Mucosa of descending colon (tissue), 3 donors: ENCODE results near the gene USP32. TPM values are rescaled to one million over a fixed set of nuclear protein-coding genes. Genes with fewer than 3 reads are reported as not detected.
"Not testable (repeated sequence)": the region's sequence is repeated elsewhere in the genome, so short reads cannot be mapped to it uniquely, and the experiment has no call there.

ENCODE experiments used
- ATAC-seq: fragments of 200-7000 bp; cut with Tn5 transposase; one replicate; pipeline ENCODE4 v1.9.1; 2020; ENCODE audit warnings: mild to moderate bottlenecking, moderate library complexity
- DNase-seq, 3 donors: peaks; one replicate each; pipeline ENCODE4 v3.0.0-alpha.2; 2020
- H3K36me3 ChIP-seq: fragments of 200-600 bp; one replicate; pipeline ENCODE4 v1.8.0; 2021; ENCODE audit warnings: low read depth, mild to moderate bottlenecking
- H3K4me1 ChIP-seq: fragments of 200-600 bp; one replicate; pipeline ENCODE4 v1.8.0; 2021; ENCODE audit warnings: low read depth, mild to moderate bottlenecking
- H3K4me3 ChIP-seq: fragments of 200-600 bp; one replicate; pipeline ENCODE4 v1.8.0; 2021; ENCODE audit warnings: mild to moderate bottlenecking
- H3K9me3 ChIP-seq: fragments of 200-600 bp; one replicate; pipeline ENCODE4 v1.8.0; 2021; ENCODE audit warnings: mild to moderate bottlenecking
- intact Hi-C, 2 donors: fragments of 100-400 bp; cut with DNase I in 1 of 2; cut with micrococcal nuclease in 1 of 2; formaldehyde crosslinking; loops; one replicate each; pipeline versions ENCODE4 v1.11.0 to v1.11.1; 2022; cut with DNase I, micrococcal nuclease
- total RNA-seq, 3 donors: library from RNA; stranded (reverse); fragmentation: NEBNext Ultra II Directional in 2 of 3; extraction: Animal tissue kit (Norgen Biotek cat#: 25700) in 2 of 3; gene quantifications; one replicate each; pipeline versions ENCODE4 v1.2.1 to v1.2.4, GENCODE V29; 2021 to 2023
- TF ChIP-seq, protein P1 (sequence below): fragments of 200-600 bp; IDR thresholded peaks from one replicate; pipeline ENCODE4 v1.8.0; 2022; ENCODE audit warnings: antibody characterized with exemption, mild to moderate bottlenecking
- donor health status: DM: no; HTN: no; CAD: no; lungs with moderate emphysema.
- donor health status: DM: no; HTN: no; CAD: no.
- donor health status: DM: no; HTN: yes; CAD: no.

Gene USP32
- total RNA-seq, 3 donors from 2014 or later: 37.2 to 52.3 (median 38.5) TPM

DNA sequence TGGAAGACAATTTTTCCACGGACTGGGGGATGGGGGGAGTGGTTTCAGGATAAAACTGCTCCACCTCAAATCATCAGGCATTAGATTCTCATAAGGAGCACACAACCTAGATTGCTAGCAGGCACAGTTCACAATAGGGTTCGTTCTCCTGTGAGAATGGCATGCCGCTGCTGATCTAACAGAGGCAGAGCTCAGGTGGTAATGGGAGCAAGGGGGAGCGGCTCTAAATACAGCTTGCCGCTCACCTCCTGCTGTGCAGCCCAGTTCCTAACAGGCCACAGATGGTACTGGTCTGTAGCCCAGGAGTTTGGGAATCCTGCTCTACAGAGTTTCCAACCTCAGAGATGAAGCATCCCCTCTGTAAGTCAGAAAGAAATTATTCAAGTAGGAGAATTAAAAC, 215.2 kb downstream of the USP32 start:
- ATAC-seq, H3K9me3 ChIP-seq, intact Hi-C loops, H3K4me3 ChIP-seq, DNase-seq, H3K36me3 ChIP-seq, H3K4me1 ChIP-seq: not testable (repeated sequence)

DNA sequence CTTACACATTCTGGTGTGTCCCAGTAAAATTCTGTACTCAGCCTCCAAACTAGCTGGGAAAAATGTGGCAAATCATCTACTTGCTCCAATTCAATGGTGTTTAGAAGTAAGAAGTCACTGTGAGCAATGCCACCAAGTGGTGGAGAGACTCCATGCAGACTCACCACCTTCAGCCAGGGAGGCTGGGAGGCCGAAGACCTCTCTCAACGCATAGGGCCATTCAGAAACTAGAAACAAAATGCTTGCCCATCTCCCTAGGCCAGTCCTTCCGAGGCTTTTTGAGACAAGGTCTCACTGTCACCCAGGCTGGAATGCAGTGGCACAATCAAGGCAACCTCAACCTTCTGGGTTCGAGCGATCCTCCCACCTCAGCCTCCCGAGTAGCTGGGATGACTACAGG, 217.2 kb downstream of the USP32 start:
- H3K4me1 ChIP-seq: peaks cover 14% of the 10 kb centered on the region
- H3K9me3 ChIP-seq, DNase-seq, H3K4me3 ChIP-seq, intact Hi-C loops, H3K36me3 ChIP-seq: not testable (repeated sequence)
- peak; percentile 20 for ATAC-seq

DNA sequence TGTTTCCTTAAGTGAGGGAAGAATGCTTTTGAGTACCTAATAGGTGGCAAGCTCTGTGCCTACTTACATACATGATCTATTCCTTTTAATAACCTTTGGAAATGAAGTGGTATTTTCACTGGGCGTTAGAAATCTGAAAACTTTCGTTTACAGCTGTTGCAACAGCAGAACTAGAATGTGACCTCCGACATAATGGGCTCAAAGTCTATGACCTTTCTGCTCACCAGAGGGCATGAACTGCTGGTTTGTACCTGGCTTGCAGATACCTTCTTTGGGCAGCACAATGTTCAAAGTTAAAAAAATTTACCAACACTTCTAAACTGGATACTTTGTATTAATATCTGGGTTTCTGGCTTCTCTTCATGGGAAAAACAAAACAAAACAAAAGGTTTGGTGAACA, 217.9 kb downstream of the USP32 start:
- H3K36me3 ChIP-seq: no peaks in the 10 kb centered on the region
- intact Hi-C loops: no loop called here
- H3K9me3 ChIP-seq: no peaks in the 10 kb centered on the region
- TF ChIP-seq, protein P1, sequence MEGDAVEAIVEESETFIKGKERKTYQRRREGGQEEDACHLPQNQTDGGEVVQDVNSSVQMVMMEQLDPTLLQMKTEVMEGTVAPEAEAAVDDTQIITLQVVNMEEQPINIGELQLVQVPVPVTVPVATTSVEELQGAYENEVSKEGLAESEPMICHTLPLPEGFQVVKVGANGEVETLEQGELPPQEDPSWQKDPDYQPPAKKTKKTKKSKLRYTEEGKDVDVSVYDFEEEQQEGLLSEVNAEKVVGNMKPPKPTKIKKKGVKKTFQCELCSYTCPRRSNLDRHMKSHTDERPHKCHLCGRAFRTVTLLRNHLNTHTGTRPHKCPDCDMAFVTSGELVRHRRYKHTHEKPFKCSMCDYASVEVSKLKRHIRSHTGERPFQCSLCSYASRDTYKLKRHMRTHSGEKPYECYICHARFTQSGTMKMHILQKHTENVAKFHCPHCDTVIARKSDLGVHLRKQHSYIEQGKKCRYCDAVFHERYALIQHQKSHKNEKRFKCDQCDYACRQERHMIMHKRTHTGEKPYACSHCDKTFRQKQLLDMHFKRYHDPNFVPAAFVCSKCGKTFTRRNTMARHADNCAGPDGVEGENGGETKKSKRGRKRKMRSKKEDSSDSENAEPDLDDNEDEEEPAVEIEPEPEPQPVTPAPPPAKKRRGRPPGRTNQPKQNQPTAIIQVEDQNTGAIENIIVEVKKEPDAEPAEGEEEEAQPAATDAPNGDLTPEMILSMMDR: no peak
- H3K4me3 ChIP-seq: no peak overlapping the region
- peaks cover 20% of the 10 kb centered on the region for H3K4me1 ChIP-seq
- DNase-seq (no peak), ATAC-seq (no peak)

- Histone ChIP-seq H3K9me3 (no peaks in the 10 kb centered on the region), H3K36me3 (no peaks in the 10 kb centered on the region), H3K4me1 (peaks cover 20% of the 10 kb centered on the region), H3K4me3 (no peak overlapping the region)
- TF ChIP-seq, protein P1: no peak
- DNase-seq: no peak
- intact Hi-C loops: no loop called here
- ATAC-seq: peak; percentile 46
These were observed 218.6 kb downstream of the USP32 start for GRCh38 chr17:60173304-60173819.

- H3K4me3 ChIP-seq: no peak overlapping the region
- no peaks in the 10 kb centered on the region for H3K36me3 ChIP-seq
- ATAC-seq: no peak
- TF ChIP-seq, protein P1: no peak
- DNase-seq: no peak
- peaks cover 25% of the 10 kb centered on the region for H3K4me1 ChIP-seq
- no peaks in the 10 kb centered on the region for H3K9me3 ChIP-seq
- intact Hi-C loops: no loop called here
These were observed 220.2 kb downstream of the USP32 start for GRCh38 chr17:60171753-60172079.

GRCh38 chr17:60170835-60171752, 220.8 kb downstream of the USP32 start:
- TF ChIP-seq, protein P1: no peak
- no peak for DNase-seq
- no peak for ATAC-seq
- no peak overlapping the region for H3K4me3 ChIP-seq
- intact Hi-C loops: no loop called here
- H3K36me3 ChIP-seq: no peaks in the 10 kb centered on the region
- no peaks in the 10 kb centered on the region for H3K9me3 ChIP-seq
- peaks cover 27% of the 10 kb centered on the region for H3K4me1 ChIP-seq
